Caco-2 (cell line): Measurements from ENCODE around the gene ELL2. TPM values are rescaled to one million over a fixed set of nuclear protein-coding genes. Genes with fewer than 3 reads are reported as not detected.

Experiments used
- BruUV-seq: library from RNA; stranded (reverse); fragments of 400-500 nt; replicated peaks from 2 replicates; lab custom pipeline; 2021; lab: Mats Ljungman, UMichigan
- CTCF ChIA-PET: fragments of 300-600 bp; sonication (Branson Sonifier 250); formaldehyde crosslinking; loops from one replicate; lab custom pipeline; 2022; ENCODE audit warnings: antibody characterized with exemption; lab: Charles Lee
- POLR2A ChIA-PET: fragments of 300-600 bp; sonication (Branson Sonifier 250); formaldehyde crosslinking; loops from one replicate; lab custom pipeline; 2022; ENCODE audit warnings: antibody characterized with exemption; lab: Charles Lee
- DNase-seq, 2 experiments: peaks; one replicate each; pipeline versions ENCODE4 v3.0.0 to v3.0.0-alpha.2; 2020 to 2022
- H3K27me3 ChIP-seq: replicated peaks from 2 replicates; pipeline ENCODE4 v1.6.0; 2011; ENCODE audit warnings: low read length; ENCODE audit not compliant: control insufficient read depth, insufficient read depth
- H3K36me3 ChIP-seq: 2 replicates; pipeline ENCODE4 v1.5.1; 2011; ENCODE audit warnings: low read length; ENCODE audit not compliant: control insufficient read depth, insufficient read depth
- H3K4me1 ChIP-seq: fragments of 250-450 bp; sonication (Bioruptor Pico); 2 replicates; pipeline ENCODE4 v1.5.1; 2020; ENCODE audit warnings: mild to moderate bottlenecking
- H3K4me3 ChIP-seq: 2 replicates; pipeline ENCODE4 v1.5.1; 2011; ENCODE audit warnings: low read depth, mild to moderate bottlenecking, control low read depth, low read length
- H3K9me3 ChIP-seq: fragments of 250-450 bp; sonication (Bioruptor Pico); 2 replicates; pipeline ENCODE4 v1.5.1; 2020; ENCODE audit warnings: mild to moderate bottlenecking, moderate library complexity
- H3K27ac Mint-ChIP-seq: one replicate; pipeline ENCODE4 v1.8.0; 2022; ENCODE audit warnings: mixed read lengths; ENCODE audit not compliant: unreplicated experiment
- H3K27me3 Mint-ChIP-seq: one replicate; pipeline ENCODE4 v1.8.0; 2022; ENCODE audit warnings: mixed read lengths; ENCODE audit not compliant: insufficient read depth, unreplicated experiment
- H3K36me3 Mint-ChIP-seq: one replicate; pipeline ENCODE4 v1.8.0; 2022; ENCODE audit warnings: mild to moderate bottlenecking, mixed read lengths; ENCODE audit not compliant: insufficient read depth, unreplicated experiment
- H3K4me1 Mint-ChIP-seq: one replicate; pipeline ENCODE4 v1.8.0; 2022; ENCODE audit warnings: low read depth, mixed read lengths; ENCODE audit not compliant: unreplicated experiment
- H3K4me3 Mint-ChIP-seq: one replicate; pipeline ENCODE4 v1.8.0; 2022; ENCODE audit warnings: mild to moderate bottlenecking, moderate library complexity, mixed read lengths; ENCODE audit not compliant: unreplicated experiment
- H3K9me3 Mint-ChIP-seq: one replicate; pipeline ENCODE4 v1.8.0; 2022; ENCODE audit warnings: mixed read lengths; ENCODE audit not compliant: unreplicated experiment
- CTCF ChIP-seq, 2 experiments: fragments of 200-600 bp in 1 of 2; IDR thresholded peaks; 1 replicate in 1 of 2; 2 replicates in 1 of 2; pipeline versions ENCODE4 v1.5.1 to v1.8.0; 2011 to 2022; ENCODE audit warnings: antibody characterized with exemption in 1 of 2, control low read depth in 1 of 2, inconsistent platforms in 1 of 2, low read depth in 1 of 2, low read length in 1 of 2, mild to moderate bottlenecking in 1 of 2, moderate library complexity in 1 of 2; ENCODE audit not compliant: insufficient read depth in 1 of 2, severe bottlenecking in 1 of 2, unreplicated experiment in 1 of 2
- intact Hi-C: fragments of 100-400 bp; cut with micrococcal nuclease; formaldehyde crosslinking; loops from one replicate; pipeline ENCODE4 v1.10.0; 2022; ENCODE audit not compliant: unreplicated experiment
- total RNA-seq: library from RNA; stranded (reverse); gene quantifications from 2 replicates; pipeline ENCODE4 v1.2.3, GENCODE V29; 2022

Gene ELL2
- total RNA-seq, 1 experiment from 2014 or later: 81.0 TPM

DNA sequence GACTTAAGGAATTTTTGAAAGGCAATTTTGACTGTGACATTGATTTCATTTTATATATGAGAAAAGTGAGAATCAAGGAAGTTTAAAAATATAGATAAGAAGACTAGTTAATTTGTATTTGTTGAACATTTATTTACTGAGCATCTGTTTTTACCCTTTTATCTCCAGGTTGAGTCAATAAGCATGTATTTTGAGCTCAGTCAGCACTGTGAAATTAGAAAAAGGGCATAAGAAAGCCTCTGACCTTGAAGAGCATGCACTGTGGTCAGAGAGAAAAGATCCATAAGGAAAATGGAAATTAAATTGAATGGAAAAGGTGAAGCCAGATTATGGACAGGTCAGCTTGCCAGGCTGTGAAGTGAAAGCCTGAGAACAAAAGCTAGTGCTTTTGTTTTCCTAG lies 44.4 kb downstream of the ELL2 start:
- H3K27me3 Mint-ChIP-seq: no peaks in the 10 kb centered on the region
- BruUV-seq: no TSS peak
- intact Hi-C loops: no loop called here
- TF ChIP-seq CTCF (IDR thresholded peaks at IDR 0.05; ENCODE audit: insufficient read depth in 1 of 2, low read depth in 1 of 2, low read length in 1 of 2, severe bottlenecking in 1 of 2, unreplicated experiment in 1 of 2): no peak
- peaks cover 19% of the 10 kb centered on the region for H3K4me1 Mint-ChIP-seq
- no peak overlapping the region for H3K4me3 Mint-ChIP-seq
- peaks cover 33% of the 10 kb centered on the region for H3K36me3 Mint-ChIP-seq
- POLR2A ChIA-PET: no interaction called here
- Histone ChIP-seq H3K27me3 (no peaks in the 10 kb centered on the region), H3K36me3 (peaks cover 3% of the 10 kb centered on the region; the same call in 1 of the 2 replicates), H3K4me3 (no peak overlapping the region), H3K9me3 (no peaks in the 10 kb centered on the region), H3K4me1 (0 out of 2 replicates have a peak, but pooled peaks cover 4% of the 10 kb centered on the region)
- CTCF ChIA-PET: no interaction called here
- H3K9me3 Mint-ChIP-seq: no peaks in the 10 kb centered on the region
- H3K27ac Mint-ChIP-seq: no peak overlapping the region
- DNase-seq: no peak

DNA sequence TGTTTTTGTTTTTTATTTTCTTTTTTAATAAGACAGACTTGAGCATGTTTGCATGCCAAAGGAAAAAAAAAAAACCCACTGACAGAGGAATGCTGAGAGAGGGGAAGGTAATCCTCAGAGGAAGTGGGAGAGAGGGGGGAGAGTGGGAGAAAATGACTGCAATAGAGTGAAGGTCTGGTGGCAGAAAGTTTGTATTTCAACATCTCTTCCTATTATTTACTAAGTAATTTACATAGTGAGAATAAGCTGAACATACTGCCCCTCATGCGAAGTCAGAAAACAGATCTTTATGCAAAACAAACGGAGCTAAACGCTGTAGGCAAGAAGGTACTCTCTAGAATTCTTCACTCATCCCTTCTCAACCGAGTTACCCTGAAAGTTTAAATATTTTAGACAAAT lies 45.0 kb downstream of the ELL2 start:
- Mint-ChIP-seq H3K27ac (no peak overlapping the region), H3K4me3 (no peak overlapping the region), H3K4me1 (peaks cover 21% of the 10 kb centered on the region), H3K36me3 (peaks cover 33% of the 10 kb centered on the region), H3K9me3 (no peaks in the 10 kb centered on the region), H3K27me3 (no peaks in the 10 kb centered on the region)
- H3K9me3 ChIP-seq: no peaks in the 10 kb centered on the region
- no TSS peak for BruUV-seq
- no peak for DNase-seq
- no peak for TF ChIP-seq CTCF (IDR thresholded peaks at IDR 0.05; ENCODE audit: insufficient read depth in 1 of 2, low read depth in 1 of 2, low read length in 1 of 2, severe bottlenecking in 1 of 2, unreplicated experiment in 1 of 2)
- no peaks in the 10 kb centered on the region for H3K27me3 ChIP-seq
- no peak overlapping the region for H3K4me3 ChIP-seq
- intact Hi-C loops: no loop called here
- POLR2A ChIA-PET: no interaction called here
- CTCF ChIA-PET: no interaction called here
- H3K4me1 ChIP-seq: 0 out of 2 replicates have a peak, but pooled peaks cover 4% of the 10 kb centered on the region
- H3K36me3 ChIP-seq: peaks cover 3% of the 10 kb centered on the region; the same call in 1 of the 2 replicates

- H3K27ac Mint-ChIP-seq: no peak overlapping the region
- H3K27me3 Mint-ChIP-seq: no peaks in the 10 kb centered on the region
- no peak overlapping the region for H3K4me3 Mint-ChIP-seq
- ChIA-PET POLR2A (no interaction called here), CTCF (no interaction called here)
- H3K4me3 ChIP-seq: no peak overlapping the region
- BruUV-seq: no TSS peak
- H3K4me1 Mint-ChIP-seq: peaks cover 26% of the 10 kb centered on the region
- no peaks in the 10 kb centered on the region for H3K9me3 ChIP-seq
- no peaks in the 10 kb centered on the region for H3K27me3 ChIP-seq
- intact Hi-C loops: no loop called here
- H3K36me3 ChIP-seq: peaks cover 3% of the 10 kb centered on the region; the same call in 1 of the 2 replicates
- TF ChIP-seq CTCF (IDR thresholded peaks at IDR 0.05; ENCODE audit: insufficient read depth in 1 of 2, low read depth in 1 of 2, low read length in 1 of 2, severe bottlenecking in 1 of 2, unreplicated experiment in 1 of 2): no peak
- DNase-seq: no peak
- H3K36me3 Mint-ChIP-seq: peaks cover 34% of the 10 kb centered on the region
- H3K9me3 Mint-ChIP-seq: no peaks in the 10 kb centered on the region
- 0 out of 2 replicates have a peak, but pooled peaks cover 4% of the 10 kb centered on the region for H3K4me1 ChIP-seq
Observed at GRCh38 chr5:95915999-95916686, 45.5 kb downstream of the ELL2 start.
